ENCODE results near the gene FRMD4A. TPM values are rescaled to one million over a fixed set of nuclear protein-coding genes. Genes with fewer than 3 reads are reported as not detected.

Gene FRMD4A
- total RNA-seq, 1 experiment from 2014 or later = 0.23 TPM

- CTCF ChIA-PET = no interaction called here
- no peak overlapping the region for H3K27ac Mint-ChIP-seq (ENCODE audit: low read depth, unreplicated experiment)
- H3K4me1 Mint-ChIP-seq (ENCODE audit: insufficient read depth, unreplicated experiment) = no peaks in the 10 kb centered on the region
- no TSS peak for BruUV-seq (replicated peaks)
- no peak for TF ChIP-seq CTCF (IDR thresholded peaks at IDR 0.05; ENCODE audit: unreplicated experiment)
- intact Hi-C loops (cut with micrococcal nuclease) = no loop called here
- H3K36me3 Mint-ChIP-seq (ENCODE audit: insufficient read depth, unreplicated experiment) = no peaks in the 10 kb centered on the region
- no peaks in the 10 kb centered on the region for H3K27me3 Mint-ChIP-seq (ENCODE audit: insufficient read depth, unreplicated experiment)
- POLR2A ChIA-PET = no interaction called here
- H3K4me3 Mint-ChIP-seq (ENCODE audit: unreplicated experiment) = no peak overlapping the region
- no peak for DNase-seq (ENCODE audit: unreplicated experiment)
- H3K9me3 Mint-ChIP-seq (ENCODE audit: unreplicated experiment) = peaks cover 11% of the 10 kb centered on the region
Observed at GRCh38 chr10:13938950-13939349, 391.8 kb downstream of the FRMD4A start.

- no peak for DNase-seq (ENCODE audit: unreplicated experiment)
- POLR2A ChIA-PET = no interaction called here
- Mint-ChIP-seq H3K27me3 (ENCODE audit: insufficient read depth, unreplicated experiment) (no peaks in the 10 kb centered on the region), H3K4me3 (ENCODE audit: unreplicated experiment) (no peak overlapping the region), H3K27ac (ENCODE audit: low read depth, unreplicated experiment) (no peak overlapping the region), H3K9me3 (ENCODE audit: unreplicated experiment) (peaks cover 11% of the 10 kb centered on the region), H3K4me1 (ENCODE audit: insufficient read depth, unreplicated experiment) (no peaks in the 10 kb centered on the region), H3K36me3 (ENCODE audit: insufficient read depth, unreplicated experiment) (no peaks in the 10 kb centered on the region)
- TF ChIP-seq CTCF (IDR thresholded peaks at IDR 0.05; ENCODE audit: unreplicated experiment) = no peak
- intact Hi-C loops (cut with micrococcal nuclease) = no loop called here
- BruUV-seq (replicated peaks) = no TSS peak
- CTCF ChIA-PET = no interaction called here
Observed at GRCh38 chr10:13936826-13937225, 393.9 kb downstream of the FRMD4A start.

- no TSS peak for BruUV-seq (replicated peaks)
- no peaks in the 10 kb centered on the region for H3K9me3 Mint-ChIP-seq (ENCODE audit: unreplicated experiment)
- ChIA-PET CTCF (interaction anchor here (1.0 kb wide), 1 partner anchor 165 kb away, joined by 3 read pairs; no protein-coding TSS in a partner anchor), POLR2A (no interaction called here)
- no peaks in the 10 kb centered on the region for H3K27me3 Mint-ChIP-seq (ENCODE audit: insufficient read depth, unreplicated experiment)
- H3K4me1 Mint-ChIP-seq (ENCODE audit: insufficient read depth, unreplicated experiment) = no peaks in the 10 kb centered on the region
- no peak overlapping the region for H3K27ac Mint-ChIP-seq (ENCODE audit: low read depth, unreplicated experiment)
- intact Hi-C loops (cut with micrococcal nuclease) = no loop called here
- DNase-seq (ENCODE audit: unreplicated experiment) = no peak
- H3K36me3 Mint-ChIP-seq (ENCODE audit: insufficient read depth, unreplicated experiment) = no peaks in the 10 kb centered on the region
- H3K4me3 Mint-ChIP-seq (ENCODE audit: unreplicated experiment) = no peak overlapping the region
- no peak for TF ChIP-seq CTCF (IDR thresholded peaks at IDR 0.05; ENCODE audit: unreplicated experiment)
Observed at GRCh38 chr10:13930120-13930519, 400.6 kb downstream of the FRMD4A start.

GRCh38 chr10:13928451-13928850, 402.3 kb downstream of the FRMD4A start:
- no peak overlapping the region for H3K27ac Mint-ChIP-seq (ENCODE audit: low read depth, unreplicated experiment)
- no peak for DNase-seq (ENCODE audit: unreplicated experiment)
- CTCF ChIA-PET = no interaction called here
- H3K4me3 Mint-ChIP-seq (ENCODE audit: unreplicated experiment) = no peak overlapping the region
- no TSS peak for BruUV-seq (replicated peaks)
- POLR2A ChIA-PET = no interaction called here
- no peaks in the 10 kb centered on the region for H3K9me3 Mint-ChIP-seq (ENCODE audit: unreplicated experiment)
- intact Hi-C loops (cut with micrococcal nuclease) = no loop called here
- no peaks in the 10 kb centered on the region for H3K36me3 Mint-ChIP-seq (ENCODE audit: insufficient read depth, unreplicated experiment)
- peaks cover 6% of the 10 kb centered on the region for H3K4me1 Mint-ChIP-seq (ENCODE audit: insufficient read depth, unreplicated experiment)
- no peaks in the 10 kb centered on the region for H3K27me3 Mint-ChIP-seq (ENCODE audit: insufficient read depth, unreplicated experiment)
- no peak for TF ChIP-seq CTCF (IDR thresholded peaks at IDR 0.05; ENCODE audit: unreplicated experiment)

Data from MCF 10A (cell line).